NT2/D1 (cell line): ENCODE results near the gene IL9R.

Source experiments
- SUZ12 ChIP-seq: IDR thresholded peaks from 2 replicates; pipeline ENCODE4 v1.6.1; 2011; ENCODE audit not compliant: insufficient read length, insufficient read depth; ENCODE audit errors: extremely low read depth
- ZNF274 ChIP-seq: IDR thresholded peaks from 2 replicates; pipeline ENCODE4 v1.6.1; 2011; ENCODE audit warnings: mild to moderate bottlenecking, low read depth, low read length

- TF ChIP-seq ZNF274, result no peak
- no peak for TF ChIP-seq SUZ12
Observed at GRCh38 chrX:156001001-156001666, 3.6 kb downstream of the IL9R start.
